GM21381 (cell line): ENCODE results near the gene S100B.
A peak's percentile ranks its signal among the peaks of the same experiment; 100 is the strongest.
"Not testable (repeated sequence)": the region's sequence is repeated elsewhere in the genome, so short reads cannot be mapped to it uniquely, and the experiment has no call there.

Source experiments
- ATAC-seq: cut with Tn5 transposase; IDR thresholded peaks from one replicate; pipeline ENCODE4 v1.9.1; 2021; ENCODE audit warnings: mild to moderate bottlenecking, moderate library complexity; ENCODE audit not compliant: unreplicated experiment

S100B gene

DNA sequence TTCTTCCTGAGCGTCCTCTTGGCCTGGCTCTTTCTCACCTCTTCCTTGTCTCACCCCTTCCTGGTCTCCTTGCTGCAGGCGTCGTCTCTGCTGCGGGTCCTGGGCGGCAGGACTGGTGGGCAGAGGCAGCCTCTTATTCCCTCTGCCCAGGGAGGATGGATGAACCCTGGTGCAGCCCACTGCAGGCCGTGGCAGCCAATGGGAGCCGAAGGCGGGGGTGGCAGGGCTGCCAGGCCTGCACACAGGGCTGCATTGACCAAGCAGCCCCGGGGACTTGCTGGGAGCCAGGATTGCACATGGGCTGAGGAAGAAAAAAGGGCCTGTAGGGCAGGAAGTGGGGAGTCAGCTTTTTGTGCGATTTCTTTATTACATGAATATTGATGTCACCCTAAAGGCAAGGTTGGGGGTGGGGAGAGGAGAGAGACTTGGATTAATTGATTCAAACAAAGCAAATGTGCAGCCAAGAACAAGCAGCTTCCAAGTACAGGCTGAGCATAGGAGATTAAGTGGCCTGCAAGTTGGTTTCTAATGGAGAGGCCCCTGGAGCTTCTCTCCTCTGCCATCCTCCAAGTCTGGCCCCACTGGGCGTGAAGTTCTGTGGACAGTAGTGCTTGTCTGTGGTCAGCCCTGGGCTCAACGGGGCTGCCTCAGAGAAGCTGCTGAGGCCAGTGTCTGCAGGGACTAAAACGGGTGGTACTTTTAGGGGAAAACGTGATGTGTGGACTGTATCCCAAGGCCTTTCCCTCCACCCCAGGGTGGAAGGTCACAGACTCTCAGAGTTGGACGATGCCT is at the start of gene S100B:
S100B (minus strand) TSS at position 108 of the 792 bp plus-strand sequence. CDS start 2,667 bp downstream, outside the sequence.
- ATAC-seq: no peak

DNA sequence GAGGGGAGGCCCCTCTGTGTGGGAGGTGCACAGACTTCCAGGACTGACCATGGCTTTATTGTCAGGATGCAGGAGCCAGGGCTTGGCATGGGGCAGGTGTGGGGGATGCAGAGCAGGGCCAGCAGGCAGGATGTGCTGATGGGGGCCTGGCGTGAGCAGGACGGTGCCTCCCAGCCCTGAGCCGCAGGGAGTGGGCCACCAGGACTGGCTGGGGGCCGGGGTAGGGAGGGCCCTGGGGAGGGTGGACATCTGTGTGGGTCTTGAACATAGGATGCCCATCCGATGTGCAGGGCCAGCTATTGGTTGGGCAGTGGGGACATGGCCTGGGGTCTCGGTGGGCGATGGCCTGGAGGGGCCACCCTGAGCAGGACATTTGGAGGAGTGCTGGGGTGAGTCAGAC is 46.2 kb upstream of the S100B start:
- no peak for ATAC-seq

GRCh38 chr21:46650476-46651098 is 45.7 kb upstream of the S100B start:
- ATAC-seq: no peak

- ATAC-seq: no peak
Measured at GRCh38 chr21:46649356-46649755, 44.5 kb upstream of the S100B start.

DNA sequence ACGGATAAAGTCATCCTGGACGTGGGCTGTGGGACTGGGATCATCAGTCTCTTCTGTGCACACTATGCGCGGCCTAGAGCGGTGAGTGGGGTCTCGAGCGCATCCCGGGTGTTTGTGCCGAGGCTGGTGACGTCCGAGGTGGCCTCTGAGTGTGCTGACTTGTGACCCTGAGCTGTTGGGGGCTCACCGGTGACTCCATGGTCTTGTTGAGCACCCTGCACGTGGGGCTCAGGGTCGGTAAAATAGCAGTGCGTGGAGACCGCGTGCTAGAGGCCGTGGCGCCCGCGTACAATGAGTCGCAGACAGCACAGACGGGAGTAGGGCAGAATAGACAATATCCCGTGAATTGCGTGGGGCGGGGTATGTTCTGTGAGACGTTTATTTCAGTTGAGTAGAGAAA is 43.7 kb upstream of the S100B start:
- no peak for ATAC-seq

DNA sequence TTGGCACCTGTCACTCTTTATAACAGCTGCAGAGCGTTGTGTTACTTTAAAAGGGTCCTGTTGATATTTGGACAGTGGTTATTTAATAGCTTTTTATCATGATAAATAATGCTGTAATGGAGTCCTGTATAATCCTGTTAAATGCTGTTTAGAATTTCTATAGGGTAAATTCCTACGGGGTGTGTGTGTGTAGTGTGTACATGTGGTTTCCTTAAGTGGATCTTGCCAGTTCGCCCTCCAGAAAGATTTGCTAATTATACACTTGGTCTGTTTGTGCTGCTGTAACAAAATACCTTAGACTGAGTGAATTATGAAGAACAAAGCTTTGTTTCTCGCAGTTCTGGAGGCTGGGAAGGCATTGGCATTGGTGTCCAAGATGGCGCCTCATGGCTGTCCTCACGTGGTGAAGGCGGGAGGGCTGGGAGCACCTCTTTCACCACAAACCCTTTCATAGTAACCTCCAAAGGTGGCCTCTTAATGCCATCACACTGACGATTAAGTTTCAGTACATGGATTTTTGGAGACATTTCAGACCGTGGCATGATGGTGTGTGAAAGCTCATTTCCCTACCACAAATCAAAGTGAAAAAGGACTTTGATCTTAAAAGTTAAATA is 41.8 kb upstream of the S100B start:
- ATAC-seq: no peak

DNA sequence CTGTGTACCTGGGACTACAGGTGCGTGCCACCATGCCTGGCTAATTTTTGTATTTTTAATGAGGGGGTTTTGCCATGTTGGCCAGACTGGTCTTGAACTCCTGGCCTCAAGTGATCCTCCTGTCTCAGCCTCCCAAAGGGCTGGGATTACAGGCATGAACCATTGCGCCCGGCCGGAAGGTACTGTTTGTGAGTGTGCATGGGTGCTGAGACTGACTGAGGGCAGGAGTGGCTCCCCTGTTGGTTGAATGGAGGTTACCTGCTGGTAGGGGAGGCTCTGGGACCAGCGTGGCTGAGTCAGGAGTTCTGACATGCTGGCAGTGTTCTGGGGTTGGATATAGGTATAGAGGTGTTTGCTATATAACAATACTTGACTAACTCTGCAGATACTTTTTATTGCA is 41.0 kb upstream of the S100B start:
- ATAC-seq: no peak

DNA sequence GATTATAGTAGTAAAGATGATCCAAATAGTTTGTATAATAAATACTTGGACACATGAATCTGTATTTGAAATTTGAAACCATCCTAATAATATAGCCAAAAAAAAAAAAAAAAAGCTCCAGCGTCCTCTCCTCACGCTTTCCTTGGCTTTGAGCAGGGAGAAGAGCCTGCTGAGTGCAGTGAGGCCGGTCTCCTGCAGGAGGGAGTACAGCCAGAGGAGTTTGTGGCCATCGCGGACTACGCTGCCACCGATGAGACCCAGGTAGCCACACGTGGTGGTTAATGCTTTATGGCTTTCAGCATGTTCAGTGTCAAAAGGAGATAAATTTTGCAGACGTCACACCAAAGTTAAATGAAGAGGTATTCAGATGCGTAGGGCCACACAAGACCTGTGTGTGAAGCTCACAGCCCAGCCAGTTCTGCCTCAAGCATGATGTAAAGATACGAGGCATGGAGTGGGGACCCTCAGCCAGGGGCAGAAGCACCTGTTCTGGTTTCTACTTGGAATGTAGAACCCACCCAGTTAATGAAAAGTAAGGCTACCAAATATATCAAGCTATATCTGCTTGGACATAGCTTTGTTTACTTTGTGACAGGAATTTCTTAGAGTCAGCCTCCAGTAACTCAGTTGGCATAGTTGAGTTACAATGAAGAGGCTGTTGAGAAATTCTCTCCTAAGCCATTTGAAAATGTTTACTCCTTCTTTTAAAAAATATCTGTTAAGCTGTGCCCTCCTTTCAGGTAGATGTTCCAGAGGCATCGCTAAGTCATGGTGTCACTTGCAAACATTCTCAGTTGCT is 38.7 kb upstream of the S100B start:
- ATAC-seq: no peak

DNA sequence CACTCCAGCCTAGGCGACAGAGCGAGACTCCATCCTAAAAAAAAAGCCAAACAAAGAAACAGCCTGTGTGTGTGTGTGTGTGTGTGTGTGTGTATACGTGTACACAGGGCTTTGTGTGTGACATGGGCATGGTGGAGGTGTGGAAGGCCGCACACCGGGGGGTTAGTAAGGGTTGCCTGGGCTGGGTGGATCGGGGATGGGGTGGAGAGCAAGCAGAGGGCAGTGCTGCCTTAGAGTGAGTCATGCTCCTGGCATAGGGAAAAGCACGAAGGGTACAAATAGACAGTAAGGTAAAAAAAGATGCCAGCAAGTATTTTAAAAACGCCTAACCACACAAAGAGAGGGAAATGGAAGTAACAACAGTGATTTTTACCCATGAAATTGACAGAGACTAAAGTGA is 36.8 kb upstream of the S100B start:
- ATAC-seq: no peak

DNA sequence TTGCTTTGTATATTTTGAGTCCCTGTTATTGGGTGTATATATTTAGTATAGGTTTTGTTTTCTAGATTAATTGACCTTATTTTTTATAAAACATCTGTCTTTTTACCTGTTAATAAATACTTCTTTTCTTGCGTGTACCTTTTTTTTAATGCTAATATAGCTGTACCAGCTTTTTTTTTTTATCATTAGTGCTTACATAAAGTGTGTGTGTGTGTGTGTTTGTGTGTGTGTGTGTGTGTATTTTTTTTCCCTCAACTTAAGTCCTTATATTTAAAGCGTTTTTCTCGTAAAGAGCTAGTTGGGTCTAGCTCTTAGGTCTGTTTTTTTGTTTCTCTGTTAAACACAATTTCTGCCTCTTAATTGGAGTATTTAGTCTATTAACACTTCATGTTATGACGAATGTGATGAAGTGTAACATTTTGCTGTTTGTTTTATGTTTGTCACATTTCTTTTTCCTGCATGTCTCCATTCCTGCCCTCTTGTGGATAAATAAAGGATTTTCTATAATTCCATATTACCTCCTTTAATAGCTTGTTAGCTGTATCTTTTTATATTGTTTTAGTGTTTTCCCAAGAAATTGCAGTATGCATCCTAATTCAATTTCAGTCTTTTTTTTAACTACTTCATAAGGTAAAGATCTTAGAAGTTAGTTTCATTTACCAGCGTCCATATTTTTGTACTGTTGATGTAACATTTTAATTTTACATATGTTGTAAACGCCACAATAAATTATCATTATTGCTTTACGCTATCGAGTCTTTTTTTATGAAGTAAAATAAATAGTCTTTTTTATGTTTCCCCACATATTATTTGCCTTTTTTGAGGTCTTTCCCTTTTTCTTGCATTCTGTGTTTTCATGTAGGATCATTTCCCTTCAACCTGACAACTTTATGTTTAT is 34.9 kb upstream of the S100B start:
- ATAC-seq: no peak

- no peak for ATAC-seq
Measured at GRCh38 chr21:46637952-46638746, 33.3 kb upstream of the S100B start.

DNA sequence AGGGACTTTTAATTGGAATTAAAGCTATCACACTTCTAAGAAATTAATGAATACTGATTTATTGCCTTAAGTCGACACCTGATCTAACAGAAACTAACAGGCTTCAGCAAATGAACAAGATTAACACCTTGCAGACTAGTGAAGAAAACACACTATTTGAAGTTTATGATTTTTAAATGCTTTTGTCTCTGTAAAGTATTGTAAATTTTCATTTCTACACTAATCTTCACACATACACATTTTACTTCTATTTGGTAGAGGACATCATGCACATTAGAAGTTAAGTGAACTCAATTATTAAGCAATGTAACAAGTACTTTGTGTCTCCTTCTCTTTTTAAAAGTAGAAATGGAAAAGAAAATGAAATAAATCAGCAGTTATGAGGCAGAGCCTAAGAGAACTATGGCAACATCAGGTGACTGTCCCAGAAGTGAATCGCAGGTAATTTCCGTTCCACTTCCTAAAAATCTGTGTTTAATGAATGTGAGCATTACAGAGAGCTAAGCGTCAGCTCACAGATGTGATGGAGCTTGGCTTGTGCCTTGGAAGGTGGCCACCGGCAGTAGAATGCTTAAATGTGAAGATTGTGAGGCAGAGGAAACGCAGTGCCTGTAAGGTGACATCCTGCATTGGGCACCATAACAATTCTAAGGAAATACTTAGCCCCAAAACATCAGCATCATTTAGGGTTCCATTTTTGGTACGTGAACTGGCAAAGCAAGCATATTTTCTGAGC is 31.8 kb upstream of the S100B start:
- no peak for ATAC-seq

- no peak for ATAC-seq
Measured at GRCh38 chr21:46636181-46636512, 31.3 kb upstream of the S100B start.

DNA sequence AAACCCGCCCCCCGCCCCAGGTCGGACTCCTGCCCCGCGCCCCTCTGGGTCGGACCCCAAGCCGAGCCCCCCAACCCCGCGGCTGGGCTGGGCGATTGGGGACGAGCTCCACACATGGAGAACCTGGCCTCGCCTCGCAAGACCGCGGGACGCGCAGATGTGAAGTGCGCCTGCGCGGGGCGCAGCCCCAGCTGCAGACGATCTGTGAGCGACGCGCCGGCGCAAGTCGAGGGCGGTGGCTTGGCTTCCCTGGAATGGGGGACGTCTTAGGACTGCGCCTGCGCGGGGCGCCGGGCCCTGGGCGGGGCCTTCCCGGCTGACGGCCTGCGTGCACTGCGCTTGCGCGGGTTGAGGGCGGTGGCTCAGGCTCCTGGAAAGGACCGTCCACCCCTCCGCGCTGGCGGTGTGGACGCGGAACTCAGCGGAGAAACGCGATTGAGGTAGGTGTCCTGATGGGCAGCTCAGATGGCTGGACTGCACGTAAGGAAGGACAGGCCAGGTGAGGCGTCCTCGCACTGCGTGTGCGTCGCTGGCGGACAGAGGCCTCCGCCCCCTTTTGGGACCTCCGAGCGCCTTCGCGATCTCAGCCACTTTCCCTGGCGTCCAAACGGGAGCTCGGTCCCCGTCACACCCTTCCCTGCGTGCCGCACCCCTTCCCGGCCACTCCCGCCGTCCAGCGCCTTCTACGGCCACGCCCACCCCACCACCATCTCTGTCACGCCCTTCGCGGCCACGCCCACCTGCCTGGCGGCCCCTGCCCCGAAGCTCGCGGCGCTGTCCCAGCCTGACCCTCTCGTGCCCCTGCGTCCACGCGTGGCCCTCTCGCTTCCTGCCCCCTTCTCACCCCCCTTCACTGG is 30.7 kb upstream of the S100B start, which contains the start of gene PRMT2:
PRMT2 (plus strand) TSS at position 351 of the 857 bp plus-strand sequence. CDS start 1,278 bp downstream, outside the sequence.
- peak; percentile 80 for ATAC-seq

GRCh38 chr21:46634966-46635323 is 30.1 kb upstream of the S100B start:
- no peak for ATAC-seq

GRCh38 chr21:46634427-46634826 is 29.5 kb upstream of the S100B start:
- ATAC-seq: no peak

DNA sequence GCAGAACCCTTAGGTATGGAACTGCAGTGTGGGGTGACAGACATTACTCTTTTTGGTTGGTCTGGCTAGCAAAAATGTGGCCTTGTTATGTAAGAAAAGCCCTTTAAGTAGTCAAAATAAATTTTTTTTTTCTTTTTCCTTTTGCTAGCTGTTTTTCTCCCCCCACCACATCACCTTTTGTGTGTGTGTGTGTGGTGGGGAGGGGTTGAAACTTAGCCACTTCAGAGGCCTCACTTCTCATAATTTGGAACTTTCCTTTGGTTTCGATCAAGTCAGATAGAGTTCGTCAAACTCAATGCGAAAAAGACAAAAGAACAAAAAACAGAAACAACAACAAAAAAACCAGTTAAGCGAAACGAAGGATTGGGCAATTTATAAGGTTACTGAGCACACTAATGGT is 28.7 kb upstream of the S100B start:
- ATAC-seq: no peak

DNA sequence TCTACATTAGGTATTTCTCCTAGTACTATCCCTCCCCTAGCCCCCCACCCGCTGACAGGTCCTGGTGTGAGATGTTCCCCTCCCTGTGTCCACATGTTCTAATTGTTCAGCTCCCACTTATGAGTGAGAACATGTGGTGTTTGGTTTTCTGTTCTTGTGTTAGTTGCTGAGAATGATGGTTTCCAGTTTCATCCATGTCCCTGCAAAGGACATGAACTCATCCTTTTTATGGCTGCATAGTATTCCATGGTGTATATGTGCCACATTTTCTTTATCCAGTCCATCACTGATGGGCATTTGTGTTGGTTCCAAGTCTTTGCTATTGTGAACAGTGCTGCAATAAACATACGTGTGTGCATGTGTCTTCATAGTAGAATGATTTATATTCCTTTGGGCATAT is 26.0 kb upstream of the S100B start:
- ATAC-seq: not testable (repeated sequence)
